ENCODE data around the gene HCK. TPM values are rescaled to one million over a fixed set of nuclear protein-coding genes. Genes with fewer than 3 reads are reported as not detected.

The HCK gene
- total RNA-seq, 1 donor from 2014 or later: not detected

DNA sequence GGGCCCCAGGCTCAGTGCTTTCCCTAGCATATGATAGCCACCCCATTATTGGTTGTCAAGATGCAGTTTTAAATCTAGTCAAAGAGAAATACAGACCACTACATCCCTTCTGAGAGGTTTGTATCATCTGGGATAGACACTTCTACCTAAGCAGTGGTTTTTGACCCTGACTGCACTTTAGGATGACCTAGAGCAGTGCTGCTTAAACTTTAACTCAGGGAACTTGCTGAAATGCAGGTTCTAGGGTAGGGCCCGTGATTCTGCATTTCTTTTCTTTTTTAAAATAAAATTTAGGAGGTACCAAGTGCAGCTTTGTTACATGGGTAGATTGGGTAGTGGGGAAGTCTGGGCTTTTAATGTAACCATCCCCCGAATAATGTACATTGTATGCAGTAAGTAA lies 76.1 kb downstream of the HCK start:
- TF ChIP-seq, protein P1, sequence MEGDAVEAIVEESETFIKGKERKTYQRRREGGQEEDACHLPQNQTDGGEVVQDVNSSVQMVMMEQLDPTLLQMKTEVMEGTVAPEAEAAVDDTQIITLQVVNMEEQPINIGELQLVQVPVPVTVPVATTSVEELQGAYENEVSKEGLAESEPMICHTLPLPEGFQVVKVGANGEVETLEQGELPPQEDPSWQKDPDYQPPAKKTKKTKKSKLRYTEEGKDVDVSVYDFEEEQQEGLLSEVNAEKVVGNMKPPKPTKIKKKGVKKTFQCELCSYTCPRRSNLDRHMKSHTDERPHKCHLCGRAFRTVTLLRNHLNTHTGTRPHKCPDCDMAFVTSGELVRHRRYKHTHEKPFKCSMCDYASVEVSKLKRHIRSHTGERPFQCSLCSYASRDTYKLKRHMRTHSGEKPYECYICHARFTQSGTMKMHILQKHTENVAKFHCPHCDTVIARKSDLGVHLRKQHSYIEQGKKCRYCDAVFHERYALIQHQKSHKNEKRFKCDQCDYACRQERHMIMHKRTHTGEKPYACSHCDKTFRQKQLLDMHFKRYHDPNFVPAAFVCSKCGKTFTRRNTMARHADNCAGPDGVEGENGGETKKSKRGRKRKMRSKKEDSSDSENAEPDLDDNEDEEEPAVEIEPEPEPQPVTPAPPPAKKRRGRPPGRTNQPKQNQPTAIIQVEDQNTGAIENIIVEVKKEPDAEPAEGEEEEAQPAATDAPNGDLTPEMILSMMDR (IDR thresholded peaks at IDR 0.05): no peak
- Mint-ChIP-seq H3K4me3 (ENCODE audit: unreplicated experiment) (no peak overlapping the region), H3K36me3 (ENCODE audit: unreplicated experiment) (peaks cover 3% of the 10 kb centered on the region), H3K27ac (ENCODE audit: unreplicated experiment) (no peak overlapping the region), H3K27me3 (ENCODE audit: unreplicated experiment) (no peaks in the 10 kb centered on the region), H3K9me3 (ENCODE audit: unreplicated experiment) (no peaks in the 10 kb centered on the region), H3K4me1 (ENCODE audit: unreplicated experiment) (peaks cover 4% of the 10 kb centered on the region)
- no peak for DNase-seq (ENCODE audit: extremely low spot score, unreplicated experiment)

DNA sequence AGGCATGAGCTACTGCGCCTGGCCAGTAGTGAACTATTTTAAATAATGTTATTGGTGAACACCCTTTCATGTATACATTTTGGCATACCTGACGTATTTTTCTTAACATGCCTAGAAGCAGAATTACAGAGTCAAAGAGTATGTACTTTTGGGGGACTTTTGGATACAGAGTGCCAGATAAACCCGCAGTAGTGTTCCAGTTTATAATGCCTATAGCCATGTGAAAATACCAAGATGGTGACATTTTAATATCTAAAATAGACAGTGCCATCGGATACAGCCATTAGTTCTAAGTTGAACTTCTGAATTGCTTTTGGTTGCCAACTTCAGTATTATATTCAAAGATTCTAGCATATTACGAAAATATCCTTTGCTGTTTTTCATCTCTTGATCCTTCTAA lies 77.8 kb downstream of the HCK start:
- no peak overlapping the region for H3K27ac Mint-ChIP-seq (ENCODE audit: unreplicated experiment)
- H3K9me3 Mint-ChIP-seq (ENCODE audit: unreplicated experiment): no peaks in the 10 kb centered on the region
- H3K36me3 Mint-ChIP-seq (ENCODE audit: unreplicated experiment): peaks cover 5% of the 10 kb centered on the region
- no peaks in the 10 kb centered on the region for H3K27me3 Mint-ChIP-seq (ENCODE audit: unreplicated experiment)
- H3K4me3 Mint-ChIP-seq (ENCODE audit: unreplicated experiment): no peak overlapping the region
- TF ChIP-seq, protein P1 (IDR thresholded peaks at IDR 0.05): no peak
- H3K4me1 Mint-ChIP-seq (ENCODE audit: unreplicated experiment): peaks cover 4% of the 10 kb centered on the region
- DNase-seq (ENCODE audit: extremely low spot score, unreplicated experiment): no peak

DNA sequence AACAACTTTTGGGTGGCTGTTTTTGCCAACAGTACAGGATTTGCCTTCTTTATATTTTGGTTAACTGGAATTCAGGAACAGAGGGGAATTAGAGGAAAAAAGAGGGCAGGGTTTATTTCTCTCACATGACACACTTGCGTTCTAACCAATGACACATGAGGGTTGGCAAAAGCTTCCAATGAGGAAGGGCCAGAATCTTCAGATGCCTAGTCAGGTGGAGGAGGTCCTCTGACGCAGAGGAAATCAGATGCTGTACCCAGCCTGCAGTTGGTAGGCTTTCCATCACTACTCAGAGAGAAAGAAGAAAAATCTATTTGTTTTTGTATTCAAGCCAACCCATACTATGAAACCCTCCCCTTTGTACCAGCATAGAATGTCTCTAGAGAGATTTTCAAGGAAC lies 78.3 kb downstream of the HCK start:
- Mint-ChIP-seq H3K4me1 (ENCODE audit: unreplicated experiment) (peaks cover 4% of the 10 kb centered on the region), H3K27ac (ENCODE audit: unreplicated experiment) (no peak overlapping the region)

DNA sequence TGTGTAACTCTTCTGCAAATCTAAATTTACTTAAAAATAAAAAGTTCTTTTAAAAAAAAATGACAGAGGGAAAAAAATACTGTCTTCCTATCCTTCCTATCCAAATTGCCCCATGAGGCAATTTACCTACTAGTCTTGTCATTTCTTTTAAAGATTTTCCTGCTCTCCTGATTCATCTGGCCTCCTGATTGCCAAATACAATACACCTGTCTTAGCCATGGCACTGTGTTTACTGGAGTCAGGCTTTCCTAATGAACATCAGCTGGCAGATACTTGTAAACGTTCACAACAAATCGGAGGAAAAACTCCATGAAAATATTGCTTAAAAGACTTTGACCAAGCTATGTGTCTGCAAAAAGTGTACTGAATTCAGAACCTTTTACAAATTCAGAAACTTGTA lies 78.9 kb downstream of the HCK start:
- Mint-ChIP-seq H3K27me3 (ENCODE audit: unreplicated experiment) (no peaks in the 10 kb centered on the region), H3K4me1 (ENCODE audit: unreplicated experiment) (peaks cover 4% of the 10 kb centered on the region), H3K4me3 (ENCODE audit: unreplicated experiment) (no peak overlapping the region), H3K27ac (ENCODE audit: unreplicated experiment) (no peak overlapping the region), H3K36me3 (ENCODE audit: unreplicated experiment) (peaks cover 9% of the 10 kb centered on the region), H3K9me3 (ENCODE audit: unreplicated experiment) (no peaks in the 10 kb centered on the region)
- TF ChIP-seq, protein P1 (IDR thresholded peaks at IDR 0.05): no peak
- DNase-seq (ENCODE audit: extremely low spot score, unreplicated experiment): no peak

More for the DNA sequence above, 78.3 kb downstream of the HCK start:
- H3K36me3 Mint-ChIP-seq (ENCODE audit: unreplicated experiment): peaks cover 8% of the 10 kb centered on the region
- TF ChIP-seq, protein P1 (IDR thresholded peaks at IDR 0.05): no peak
- H3K4me3 Mint-ChIP-seq (ENCODE audit: unreplicated experiment): no peak overlapping the region
- H3K9me3 Mint-ChIP-seq (ENCODE audit: unreplicated experiment): no peaks in the 10 kb centered on the region
- no peak for DNase-seq (ENCODE audit: extremely low spot score, unreplicated experiment)
- no peaks in the 10 kb centered on the region for H3K27me3 Mint-ChIP-seq (ENCODE audit: unreplicated experiment)

DNA sequence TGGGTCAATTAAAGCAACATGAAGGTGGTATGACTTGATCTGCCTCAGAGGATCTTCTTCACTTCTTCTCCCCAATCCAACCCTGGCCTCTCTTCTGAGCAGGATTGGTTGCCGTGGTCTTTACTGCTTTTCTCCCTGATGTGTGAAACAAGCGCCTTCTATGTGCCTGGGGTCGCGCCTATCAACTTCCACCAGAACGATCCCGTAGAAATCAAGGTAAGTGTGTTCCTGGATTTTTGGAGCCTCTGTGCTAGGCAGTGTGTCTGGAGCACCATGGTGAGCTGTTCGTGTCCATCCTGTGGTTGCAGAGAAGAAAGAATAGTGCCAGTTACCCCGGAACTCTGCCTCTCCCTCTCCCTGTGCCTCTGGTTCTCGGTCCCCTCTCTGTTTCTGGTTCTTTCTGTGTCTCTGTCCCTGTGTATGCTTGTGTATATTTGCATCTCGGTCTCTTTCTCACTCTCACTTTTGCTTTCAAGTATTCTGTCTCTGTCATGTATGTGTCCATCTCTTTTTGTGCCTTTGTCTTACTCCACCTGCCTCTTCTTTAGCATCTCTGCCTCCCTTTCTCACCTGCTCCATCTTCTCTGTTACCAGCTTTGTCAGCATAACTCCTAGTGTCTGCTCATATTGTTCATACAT lies 81.0 kb downstream of the HCK start:
- no peak for DNase-seq (ENCODE audit: extremely low spot score, unreplicated experiment)
- no peaks in the 10 kb centered on the region for H3K9me3 Mint-ChIP-seq (ENCODE audit: unreplicated experiment)
- no peaks in the 10 kb centered on the region for H3K27me3 Mint-ChIP-seq (ENCODE audit: unreplicated experiment)
- H3K4me3 Mint-ChIP-seq (ENCODE audit: unreplicated experiment): no peak overlapping the region
- H3K27ac Mint-ChIP-seq (ENCODE audit: unreplicated experiment): no peak overlapping the region
- TF ChIP-seq, protein P1 (IDR thresholded peaks at IDR 0.05): no peak
- peaks cover 4% of the 10 kb centered on the region for H3K4me1 Mint-ChIP-seq (ENCODE audit: unreplicated experiment)
- H3K36me3 Mint-ChIP-seq (ENCODE audit: unreplicated experiment): peaks cover 19% of the 10 kb centered on the region
